Stimulated activated CD8-positive, alpha-beta memory T cell treated with anti-CD3 and anti-CD28 coated beads, Interleukin-12 subunit alpha, Interleukin-12 subunit beta, amount 100 ng/mL, for 24 hours (primary cell): ENCODE measurements around the gene RASGRP3.
A peak's percentile ranks its signal among the peaks of the same experiment; 100 is the strongest.

Source experiments
- DNase-seq: peaks from one replicate; pipeline ENCODE4 v3.0.0-alpha.2; 2020; ENCODE audit errors: extremely low read depth

The RASGRP3 gene

DNA sequence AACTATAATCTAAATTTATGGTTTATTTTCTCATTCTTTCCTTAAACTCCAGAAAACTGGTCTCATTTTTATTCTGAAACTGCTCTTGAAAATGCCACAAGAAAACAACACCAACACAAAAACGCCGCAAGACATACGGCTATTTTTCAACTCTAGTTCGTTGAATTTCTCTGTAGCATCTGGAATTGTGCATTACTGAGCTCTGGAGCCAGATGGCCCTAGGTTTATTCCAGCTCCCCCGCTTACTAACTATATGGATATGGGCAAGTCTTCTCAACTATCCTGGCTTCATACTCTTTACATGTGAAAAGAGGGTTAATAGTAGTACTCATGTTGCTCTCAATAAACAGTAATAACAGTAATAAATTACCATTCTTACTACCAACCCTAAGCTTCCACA lies 102.8 kb downstream of the RASGRP3 start:
- no peak for DNase-seq

DNA sequence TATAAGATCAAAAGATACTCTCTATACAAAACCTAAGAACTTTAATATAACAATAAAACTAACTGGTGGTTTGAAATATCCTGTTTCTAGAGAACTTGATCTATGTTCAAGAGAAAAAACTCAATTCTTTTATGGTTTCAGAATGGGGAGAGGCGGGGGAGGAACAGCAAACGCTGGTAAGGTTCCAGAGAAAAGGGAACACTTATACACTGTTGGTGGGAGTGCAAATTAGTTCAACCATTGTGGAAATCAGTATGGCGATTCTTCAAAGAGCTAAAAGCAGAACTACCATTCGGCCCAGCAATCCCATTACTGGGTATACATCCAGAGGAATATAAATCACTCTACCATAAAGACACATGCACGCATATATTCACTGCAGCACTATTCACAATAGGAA lies 105.4 kb downstream of the RASGRP3 start:
- no peak for DNase-seq

DNA sequence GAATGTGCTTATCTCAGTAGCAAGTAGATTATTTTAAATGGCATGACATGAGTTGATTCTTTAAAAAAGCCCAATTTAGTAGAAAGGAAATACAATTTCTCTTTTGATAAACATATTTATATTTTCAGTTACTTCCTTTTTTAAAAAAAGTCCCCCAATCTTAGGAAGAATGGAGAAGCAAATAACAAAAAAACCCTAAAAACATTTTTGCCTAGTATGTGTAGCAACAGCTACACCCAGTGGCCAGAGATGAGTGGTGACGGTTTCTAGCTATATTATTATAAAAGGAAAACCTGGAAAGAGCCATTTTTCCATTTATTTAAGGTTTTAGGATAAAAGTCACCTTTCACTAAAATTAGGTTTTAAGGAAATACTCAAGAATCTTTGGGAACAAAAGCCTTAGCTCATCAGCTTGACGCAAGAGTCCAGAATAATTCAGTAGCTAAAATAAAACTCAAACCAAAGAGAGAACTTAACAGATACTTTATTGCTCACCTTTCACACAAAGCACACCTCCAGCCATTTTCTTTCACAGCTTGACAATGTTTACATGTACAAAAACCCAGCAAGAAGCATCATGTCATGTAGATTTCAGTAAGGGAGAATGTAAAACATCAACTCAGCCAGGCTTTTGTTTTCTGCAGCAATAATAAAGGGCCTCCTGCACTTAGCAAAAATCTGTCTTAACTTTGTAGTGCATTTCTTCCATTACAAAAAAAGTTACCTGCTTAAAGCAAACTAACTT lies 106.9 kb downstream of the RASGRP3 start:
- no peak for DNase-seq

DNA sequence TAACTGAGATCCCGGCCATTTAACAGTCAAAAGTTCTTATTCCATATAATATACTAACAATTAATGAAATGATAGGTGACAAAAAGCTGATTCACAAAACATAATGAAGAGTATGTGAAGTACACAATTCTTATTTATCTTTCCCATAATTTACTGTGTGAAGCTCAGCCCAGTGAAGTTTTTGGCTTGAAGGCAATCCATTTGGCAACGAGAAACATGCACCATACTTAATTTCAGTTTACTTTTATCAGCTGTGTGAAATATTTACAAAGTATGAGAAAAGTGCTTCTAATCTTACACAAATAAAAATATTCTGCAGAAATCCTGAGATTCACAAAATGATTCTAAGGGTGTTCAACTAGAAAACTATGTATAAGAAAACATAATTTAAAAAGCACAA lies 110.3 kb downstream of the RASGRP3 start:
- DNase-seq: no peak

DNA sequence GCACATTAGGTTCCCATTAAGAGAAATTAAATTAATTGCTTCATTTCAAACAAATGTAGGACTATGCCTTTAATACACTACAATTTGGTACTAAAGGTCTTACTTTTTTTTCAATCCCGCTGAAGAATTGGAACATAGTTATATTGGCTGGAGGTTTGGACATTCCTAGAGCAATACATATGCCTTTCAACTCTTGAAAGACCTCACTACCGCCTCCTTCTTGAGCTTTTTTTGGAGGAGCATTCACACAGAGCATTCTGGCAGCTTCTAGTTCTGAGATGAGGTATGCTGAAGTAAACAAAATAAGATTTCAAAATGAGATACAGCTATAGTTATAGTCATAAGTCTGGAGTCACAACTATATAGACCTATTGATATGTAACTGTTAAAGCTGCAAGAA lies 111.8 kb downstream of the RASGRP3 start:
- no peak for DNase-seq

DNA sequence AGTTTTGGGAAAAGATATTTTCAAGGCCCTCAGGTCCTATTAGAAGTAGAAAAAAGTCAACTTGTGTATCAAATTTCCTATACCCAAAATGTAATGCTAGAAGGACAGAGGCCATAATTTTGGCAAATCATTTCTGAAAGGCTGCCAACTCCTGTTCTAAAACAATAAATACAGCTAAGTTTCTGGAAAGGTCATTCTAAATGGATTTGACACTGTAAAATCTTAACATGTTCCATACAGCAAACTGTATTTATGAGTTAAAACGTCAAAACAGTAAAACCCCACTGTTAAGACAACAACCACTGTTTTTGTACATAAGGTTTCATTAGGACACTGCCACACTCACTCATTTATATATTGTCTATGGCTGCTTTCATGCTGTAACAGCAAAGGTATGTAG lies 113.0 kb downstream of the RASGRP3 start:
- DNase-seq: no peak

DNA sequence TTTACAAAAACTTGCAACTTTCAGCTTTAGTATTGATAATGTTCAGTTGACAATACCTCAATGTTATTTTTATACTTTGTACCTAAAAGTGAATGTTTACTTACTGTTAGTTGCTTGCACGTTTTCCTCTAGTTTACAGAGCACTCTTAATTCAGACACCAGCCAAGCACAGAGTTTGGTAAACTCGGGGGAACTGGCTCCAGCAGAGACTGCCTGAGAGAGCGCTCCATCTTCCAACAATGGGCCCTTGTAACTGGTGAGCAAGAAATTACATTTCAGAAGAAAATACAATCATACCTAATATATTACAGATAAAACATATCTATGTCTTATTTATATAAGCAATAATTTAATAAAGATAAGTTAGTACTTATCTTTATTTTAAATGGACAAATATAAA lies 118.9 kb downstream of the RASGRP3 start:
- no peak for DNase-seq

DNA sequence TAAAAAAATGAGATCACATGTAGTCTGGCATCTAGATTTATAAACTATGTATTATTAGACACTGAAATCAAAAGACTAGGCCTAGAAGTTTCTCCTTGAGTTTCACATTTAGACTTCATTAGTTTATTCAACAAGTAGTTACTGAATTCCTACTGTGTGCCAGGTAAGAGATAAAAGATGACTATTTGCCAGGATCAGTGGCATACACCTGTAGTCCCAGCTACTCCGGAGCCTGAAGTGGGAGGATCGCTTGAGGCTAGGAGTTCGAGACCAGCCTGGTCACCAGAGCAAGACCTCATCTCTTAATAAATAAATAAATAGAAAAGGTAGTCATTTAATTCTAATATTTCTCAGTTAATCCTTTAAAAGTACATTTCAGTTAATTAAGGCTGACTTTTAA lies 120.6 kb downstream of the RASGRP3 start:
- no peak for DNase-seq

DNA sequence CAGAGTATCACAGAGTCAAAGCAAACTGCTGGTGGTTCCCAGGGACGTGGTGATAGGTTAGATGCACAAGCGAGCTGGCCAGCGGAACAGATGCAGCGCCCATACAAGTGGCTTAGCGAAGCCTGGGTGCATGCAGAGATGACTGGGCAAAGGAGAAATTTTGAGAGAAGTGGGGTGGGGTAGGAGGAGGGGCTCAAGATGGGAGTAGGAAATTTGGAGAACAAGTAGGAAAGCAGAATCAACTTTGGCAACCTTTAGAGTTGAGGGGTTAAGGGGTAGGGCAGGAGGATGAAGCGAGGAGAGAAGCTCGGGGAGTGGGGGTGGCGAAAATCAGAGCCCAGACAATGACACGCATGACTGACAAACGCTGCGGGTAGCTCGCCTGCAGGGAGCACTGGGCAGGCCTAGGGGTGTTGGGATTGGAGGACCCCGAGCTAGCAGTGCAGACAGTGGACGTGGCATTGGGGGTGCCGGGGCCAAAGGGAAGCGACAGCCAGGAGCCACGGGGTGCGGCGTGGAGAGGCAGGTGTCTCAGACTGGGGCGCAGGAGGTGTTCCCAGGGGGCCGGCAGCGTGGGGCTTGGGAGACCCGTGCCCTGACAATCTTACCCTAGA lies 122.2 kb downstream of the RASGRP3 start:
- peak; percentile 9 for DNase-seq

DNA sequence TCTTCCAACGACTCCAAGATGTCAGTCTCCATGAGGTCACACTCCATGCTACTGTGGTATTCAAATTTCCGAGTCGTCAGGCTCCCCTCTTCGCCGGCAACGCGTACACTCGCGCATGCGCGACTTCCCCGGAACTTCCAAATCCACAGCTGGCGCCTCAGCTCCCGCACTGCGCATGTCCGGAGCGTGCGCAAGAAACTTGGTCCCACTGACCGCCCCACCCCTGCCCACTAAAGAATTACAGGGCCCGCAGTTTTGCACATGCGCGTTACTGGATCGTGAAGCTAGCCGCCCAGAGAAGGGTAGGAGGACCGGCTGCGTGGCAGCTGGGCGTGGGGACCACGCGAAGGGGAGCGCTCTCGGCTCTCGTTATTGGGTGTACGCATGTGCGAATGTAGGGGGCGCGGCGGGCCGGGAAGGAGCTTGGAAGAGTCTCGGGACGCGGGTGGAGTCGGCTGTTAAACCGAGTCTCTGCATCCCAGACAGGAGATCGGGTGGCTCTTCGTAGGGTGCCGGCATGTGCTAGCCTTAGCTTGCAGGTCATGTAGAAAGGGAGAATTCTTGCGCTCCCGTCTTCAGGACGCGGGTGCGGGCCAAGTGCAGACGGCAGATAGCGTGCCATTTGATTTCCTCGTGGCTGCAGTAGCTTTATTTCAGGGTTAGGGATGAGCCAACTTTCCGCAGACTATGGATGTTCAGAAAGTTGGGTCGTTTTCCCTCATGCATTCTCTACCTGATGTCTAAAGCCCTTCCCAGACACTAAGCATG lies 122.9 kb downstream of the RASGRP3 start, which contains the start of gene FAM98A:
Gene FAM98A, minus strand, starts transcription at position 125 of the 768 bp plus-strand sequence. Its CDS starts 78 bp downstream, at position 47.
- peak; percentile 98 for DNase-seq

DNA sequence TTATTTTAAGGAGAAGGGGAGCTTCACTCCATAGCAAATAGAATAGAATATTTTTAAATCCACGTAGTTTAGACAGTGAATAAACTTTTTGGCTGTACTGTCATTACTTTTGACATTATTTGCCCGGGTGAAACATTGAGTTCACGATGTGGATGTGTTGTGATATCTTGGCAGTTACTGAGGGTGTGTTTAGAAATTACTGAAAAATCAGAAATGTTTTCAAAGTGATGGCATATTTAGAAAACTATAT lies 123.4 kb downstream of the RASGRP3 start:
- DNase-seq: no peak

DNA sequence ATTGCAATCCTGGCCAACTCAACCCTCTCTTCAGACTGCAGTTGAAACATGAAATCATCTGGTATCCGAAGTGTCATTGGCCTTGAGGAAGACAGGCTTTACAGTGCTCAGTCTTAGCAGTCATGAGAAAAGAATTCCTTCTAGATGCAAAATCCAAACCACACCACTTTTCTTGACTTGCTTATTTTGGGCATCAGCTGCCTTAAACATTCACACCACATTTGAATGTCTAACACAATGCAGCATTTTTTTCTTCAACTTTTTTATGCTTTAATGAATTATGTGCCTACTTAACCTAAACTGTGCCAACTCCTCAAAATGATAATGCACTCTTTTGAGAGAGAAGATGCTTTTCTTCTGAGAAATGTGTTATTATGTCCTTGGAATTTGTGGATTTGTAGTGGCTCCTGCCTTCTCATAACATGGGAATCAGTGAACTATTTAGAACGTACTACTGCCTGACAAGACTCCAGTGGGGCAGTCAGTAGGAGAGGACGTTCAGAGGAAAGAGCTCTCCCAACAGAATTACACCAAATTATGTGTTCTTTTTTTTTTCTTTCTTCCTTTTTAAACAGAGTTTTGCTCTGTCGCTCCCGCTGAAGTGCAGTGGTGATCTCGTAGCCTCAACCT lies 125.9 kb downstream of the RASGRP3 start:
- no peak for DNase-seq

DNA sequence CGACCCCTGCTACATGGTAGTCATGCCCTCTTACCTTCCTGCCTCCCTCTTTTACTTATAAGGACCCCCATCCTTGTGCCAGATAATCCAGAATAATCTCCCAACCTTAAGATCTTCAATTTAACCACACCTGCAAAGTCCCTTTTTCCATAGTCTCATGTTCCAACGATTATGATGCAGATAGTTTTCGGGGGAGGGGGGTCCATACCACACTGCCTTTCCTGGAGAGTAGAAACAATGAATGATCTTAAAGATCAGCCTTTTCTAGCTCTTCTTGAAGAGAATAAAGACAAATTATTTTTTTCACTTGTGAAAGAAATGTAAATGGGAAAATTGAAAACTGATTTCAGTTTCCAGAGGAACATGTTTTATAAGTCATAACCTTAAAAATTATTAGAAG lies 127.0 kb downstream of the RASGRP3 start:
- DNase-seq: no peak

DNA sequence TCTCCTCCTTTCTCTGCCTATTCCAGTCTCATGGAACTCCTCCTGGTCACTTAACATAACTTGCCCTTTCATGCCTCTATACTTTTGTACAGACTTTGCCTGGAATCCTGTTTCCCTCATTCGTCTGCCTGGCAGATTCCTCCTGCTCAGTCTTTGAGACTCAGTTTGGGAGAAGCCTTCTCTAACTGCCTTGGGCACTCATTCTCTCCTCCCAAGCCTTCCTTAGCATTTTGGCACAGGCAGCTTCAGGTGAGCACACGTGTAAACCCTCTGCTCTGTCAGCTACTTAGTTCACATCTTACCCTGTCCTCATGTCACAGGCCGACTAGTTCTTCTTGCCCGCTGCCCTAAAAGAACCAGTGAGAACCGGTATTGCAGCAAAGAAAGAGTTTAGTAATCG lies 128.6 kb downstream of the RASGRP3 start:
- no peak for DNase-seq

DNA sequence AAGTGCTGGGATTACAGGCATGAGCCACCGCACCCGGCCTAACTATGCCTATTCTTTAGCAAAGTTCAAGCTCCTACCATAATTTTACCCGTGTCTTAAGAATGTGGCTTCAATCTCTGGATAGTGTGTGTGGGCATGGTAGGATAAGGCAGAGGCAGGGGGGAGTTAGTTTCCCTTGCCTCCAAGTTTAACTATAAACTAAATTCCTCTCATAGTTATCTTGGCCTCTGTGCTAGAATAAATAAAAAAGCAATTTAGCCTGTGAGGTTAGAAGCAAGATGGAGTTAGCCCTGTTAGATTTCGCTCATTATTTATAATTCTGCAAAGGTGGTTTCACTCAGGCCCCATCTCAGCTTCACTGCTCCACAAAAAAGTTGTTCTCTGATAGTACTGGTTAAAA lies 129.7 kb downstream of the RASGRP3 start:
- DNase-seq: no peak

DNA sequence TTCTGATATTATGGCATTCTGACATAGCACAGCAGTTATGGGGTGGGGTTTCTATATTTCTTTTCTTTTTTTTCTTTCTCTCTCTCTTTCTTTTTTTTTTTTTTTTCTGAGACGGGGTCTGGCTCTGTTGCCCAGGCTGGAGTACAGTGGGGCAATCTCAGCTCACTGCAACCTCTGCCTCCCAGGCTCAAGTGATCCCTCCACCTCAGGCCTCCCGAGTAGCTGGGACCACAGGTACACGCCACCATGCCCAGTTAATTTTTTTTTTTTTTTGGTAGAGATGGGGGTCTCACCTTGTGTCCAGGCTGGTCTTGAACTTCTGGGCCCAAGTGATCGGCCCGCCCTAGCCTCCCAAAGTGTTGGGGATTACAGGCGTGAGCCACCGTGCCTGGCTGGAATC lies 130.2 kb downstream of the RASGRP3 start:
- no peak for DNase-seq

DNA sequence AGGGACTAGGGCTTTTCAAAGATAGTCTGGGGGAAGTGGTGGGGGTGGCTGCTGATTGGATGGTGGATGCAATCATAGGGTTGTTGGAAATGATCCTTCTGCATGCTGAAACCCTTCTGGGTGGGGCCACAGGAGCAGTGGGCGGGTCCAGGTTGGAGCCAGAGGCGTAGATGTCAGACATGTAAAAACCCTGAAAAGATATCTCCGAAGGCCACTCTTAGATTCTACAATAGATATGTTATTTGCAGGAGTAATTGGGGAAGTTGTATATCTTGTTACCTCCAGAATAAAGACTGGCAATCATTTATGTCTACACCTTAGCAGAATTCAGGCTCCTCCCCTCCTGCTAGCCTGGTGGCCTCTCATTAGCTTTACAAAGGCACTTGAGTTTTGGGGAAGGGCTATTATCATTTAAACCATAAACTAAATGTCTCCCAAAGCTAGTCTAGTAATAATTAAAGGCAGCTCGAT lies 130.8 kb downstream of the RASGRP3 start:
- DNase-seq: no peak

DNA sequence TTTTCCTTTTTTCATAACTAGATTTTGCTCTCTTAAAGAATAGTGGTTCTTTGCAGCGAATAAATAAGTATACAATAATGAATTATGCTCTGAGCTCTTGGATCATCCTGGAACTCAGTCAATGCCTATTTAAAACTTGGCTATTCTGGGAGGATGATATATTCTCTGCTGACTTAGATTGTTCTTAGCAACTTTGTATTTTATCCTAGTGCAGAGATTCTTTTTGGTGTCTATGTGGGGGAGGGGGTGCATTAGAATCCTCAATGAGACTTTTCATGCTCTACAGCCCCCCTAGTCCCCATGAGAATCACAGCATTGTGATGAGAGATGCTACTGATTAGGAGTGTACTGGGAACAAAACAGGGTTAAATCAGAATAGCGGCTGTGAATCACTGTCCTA lies 131.5 kb downstream of the RASGRP3 start:
- DNase-seq: no peak

DNA sequence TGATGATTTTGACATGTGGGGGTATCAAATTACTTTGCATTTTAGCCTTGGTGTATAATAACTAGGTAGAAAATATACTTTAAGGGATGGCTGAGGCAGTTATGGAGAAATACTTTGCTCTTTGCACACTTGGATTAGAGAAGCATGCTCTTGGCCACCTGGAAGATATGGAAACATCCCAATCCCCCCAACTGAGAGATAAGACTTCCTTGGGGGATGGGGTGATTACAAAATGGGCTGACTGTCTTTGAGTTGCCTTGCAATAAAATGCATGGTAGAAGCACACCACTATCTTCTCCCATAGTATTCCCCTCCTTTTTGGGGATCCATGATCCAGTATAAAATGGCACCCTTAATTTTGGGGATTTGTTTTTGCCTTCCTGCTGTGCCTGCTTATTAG lies 137.7 kb downstream of the RASGRP3 start:
- no peak for DNase-seq
